ENCODE data around the gene SNTN. TPM values are rescaled to one million over a fixed set of nuclear protein-coding genes. Genes with fewer than 3 reads are reported as not detected.

SNTN gene
- polyA plus RNA-seq, 3 donors = 0.03 TPM; not detected in 2

GRCh38 chr3:63673111-63673510 is 20.6 kb downstream of the SNTN start:
- no peak for DNase-seq

- DNase-seq = no peak
These were observed 22.1 kb downstream of the SNTN start for GRCh38 chr3:63674586-63674985.

- no peak for DNase-seq
These were observed 26.7 kb downstream of the SNTN start for GRCh38 chr3:63679186-63679585.

- DNase-seq = no peak
These were observed 31.6 kb downstream of the SNTN start for GRCh38 chr3:63684081-63684480.

- no peak for DNase-seq
These were observed 32.9 kb downstream of the SNTN start for GRCh38 chr3:63685340-63685739.

GRCh38 chr3:63687278-63688225 is 35.1 kb downstream of the SNTN start:
- DNase-seq = no peak

- no peak for DNase-seq
These were observed 36.8 kb downstream of the SNTN start for GRCh38 chr3:63689285-63689684.

GRCh38 chr3:63693351-63693750 is 40.9 kb downstream of the SNTN start:
- DNase-seq = no peak

- DNase-seq = no peak
These were observed 52.7 kb downstream of the SNTN start for GRCh38 chr3:63705092-63705645.

- no peak for DNase-seq
These were observed 54.0 kb downstream of the SNTN start for GRCh38 chr3:63706321-63707085.

- DNase-seq = no peak
These were observed 55.3 kb downstream of the SNTN start for GRCh38 chr3:63707731-63708130.

- no peak for DNase-seq
These were observed 57.1 kb downstream of the SNTN start for GRCh38 chr3:63709576-63709975.

Other genes starting within 250 kb of the SNTN start
- 1 to 10 TPM in 2 of 3 donors, under 1 TPM in 1; 0.46 to 1.2 (median 1.1) TPM for gene C3orf49, start 166.6 kb downstream of the SNTN start, polyA plus RNA-seq (ENCODE audit: insufficient read length in 3 of 3)
- 10 to 100 TPM; 59.4 to 74.1 (median 60.7) TPM for gene THOC7, start 211.1 kb downstream of the SNTN start, polyA plus RNA-seq (ENCODE audit: insufficient read length in 3 of 3)
- gene ATXN7, start 211.2 kb downstream of the SNTN start, polyA plus RNA-seq (ENCODE audit: insufficient read length in 3 of 3) = 10 to 100 TPM; 16.9 to 31.0 (median 28.6) TPM

Data from renal pelvis (tissue), 4 donors.